Loucy (cell line): ENCODE data around the gene NUSAP1.
"Not testable (repeated sequence)": the region's sequence is repeated elsewhere in the genome, so short reads cannot be mapped to it uniquely, and the experiment has no call there.

Experiments
- H2AFZ ChIP-seq: fragments of 200-600 bp; sonication (generic); 2 replicates; pipeline ENCODE4 v1.6.0; 2016; ENCODE audit warnings: antibody characterized with exemption, mild to moderate bottlenecking, low read length, moderate library complexity
- H3F3A ChIP-seq: fragments of 200-600 bp; 2 replicates; pipeline ENCODE4 v1.6.0; 2016; ENCODE audit warnings: antibody characterized with exemption, low read depth, mild to moderate bottlenecking
- H3K27me3 ChIP-seq: fragments of 200-600 bp; sonication (generic); 2 replicates; pipeline ENCODE4 v1.6.1; 2014; ENCODE audit warnings: low read length, mild to moderate bottlenecking; ENCODE audit not compliant: insufficient read depth, poor library complexity, severe bottlenecking
- H3K36me3 ChIP-seq: fragments of 200-600 bp; sonication (generic); 2 replicates; pipeline ENCODE4 v1.6.1; 2016; ENCODE audit warnings: low read length; ENCODE audit not compliant: insufficient read depth
- H3K4me1 ChIP-seq: fragments of 200-600 bp; sonication (generic); 2 replicates; pipeline ENCODE4 v1.5.1; 2014; ENCODE audit warnings: low read length, mild to moderate bottlenecking; ENCODE audit not compliant: insufficient read depth, poor library complexity, severe bottlenecking
- H3K4me2 ChIP-seq: fragments of 200-600 bp; sonication (generic); 2 replicates; pipeline ENCODE4 v1.6.0; 2014; ENCODE audit warnings: antibody characterized with exemption, low read length, low read depth, mild to moderate bottlenecking; ENCODE audit not compliant: poor library complexity, severe bottlenecking
- H3K4me3 ChIP-seq: fragments of 200-600 bp; sonication (generic); 2 replicates; pipeline ENCODE4 v1.5.1; 2014; ENCODE audit warnings: low read length, mild to moderate bottlenecking, mixed read lengths; ENCODE audit not compliant: poor library complexity, severe bottlenecking
- H3K79me2 ChIP-seq: fragments of 200-600 bp; sonication (generic); 2 replicates; pipeline ENCODE4 v1.6.1; 2014; ENCODE audit warnings: low read length; ENCODE audit not compliant: insufficient read depth
- H3K9ac ChIP-seq: fragments of 200-600 bp; sonication (generic); 2 replicates; pipeline ENCODE4 v1.6.0; 2014; ENCODE audit warnings: mild to moderate bottlenecking, low read depth, low read length, moderate library complexity; ENCODE audit not compliant: poor library complexity, severe bottlenecking
- H3K9me2 ChIP-seq: fragments of 200-600 bp; sonication (generic); replicated peaks from 2 replicates; pipeline ENCODE4 v1.6.1; 2016; ENCODE audit warnings: low read depth, low read length, mixed read lengths
- H3K9me3 ChIP-seq: fragments of 200-600 bp; sonication (generic); 2 replicates; pipeline ENCODE4 v1.6.1; 2014; ENCODE audit warnings: mild to moderate bottlenecking, antibody characterized with exemption, low read length, low read depth; ENCODE audit not compliant: insufficient read depth
- H4K20me1 ChIP-seq: fragments of 200-600 bp; sonication (generic); 2 replicates; pipeline ENCODE4 v1.6.0; 2014; ENCODE audit warnings: antibody characterized with exemption, low read length, mild to moderate bottlenecking; ENCODE audit not compliant: insufficient read depth, poor library complexity, severe bottlenecking
- EZH2phosphoT487 ChIP-seq: fragments of 200-600 bp; IDR thresholded peaks from 2 replicates; pipeline ENCODE4 v1.6.1; 2018; ENCODE audit warnings: antibody characterized with exemption, mild to moderate bottlenecking, moderate library complexity, borderline replicate concordance
- TF ChIP-seq, protein P1 (sequence below): fragments of 200-600 bp; sonication (generic); conservative IDR thresholded peaks from 2 replicates; pipeline ENCODE4 v1.5.1; 2014; ENCODE audit warnings: mild to moderate bottlenecking, antibody characterized with exemption, low read length

NUSAP1 gene

DNA sequence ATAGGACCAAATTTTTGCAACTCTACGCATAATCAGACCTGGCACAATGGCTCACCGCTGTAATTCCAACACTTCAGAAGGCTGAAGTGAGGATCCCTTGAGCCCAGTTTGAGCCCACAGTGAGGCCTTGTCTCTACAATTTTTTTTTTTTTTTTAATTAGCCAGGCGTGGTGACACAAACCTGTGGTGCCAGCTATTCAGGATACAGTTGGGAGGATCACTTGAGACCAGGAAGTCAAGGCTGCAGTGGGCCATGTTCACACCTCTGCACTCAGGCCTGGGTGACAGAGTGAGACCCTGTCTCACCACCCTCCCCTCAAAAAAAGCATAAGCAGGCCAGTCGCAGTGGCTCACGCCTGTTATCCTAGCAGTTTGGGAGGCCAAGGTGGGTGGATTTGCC, 25.0 kb upstream of the NUSAP1 start:
- peaks cover 14% of the 10 kb centered on the region for H3K4me1 ChIP-seq
- H4K20me1 ChIP-seq: no peaks in the 10 kb centered on the region
- no peak overlapping the region for H3K4me2 ChIP-seq
- H3F3A ChIP-seq: peaks cover 1% of the 10 kb centered on the region; the same call in 1 of the 2 replicates
- no peak overlapping the region for H2AFZ ChIP-seq
- H3K79me2 ChIP-seq: no peaks in the 10 kb centered on the region
- H3K27me3 ChIP-seq: no peaks in the 10 kb centered on the region
- peaks cover 21% of the 10 kb centered on the region; the same call in 1 of the 2 replicates for H3K36me3 ChIP-seq
- no peaks in the 10 kb centered on the region for H3K9me3 ChIP-seq
- TF ChIP-seq, protein P1, sequence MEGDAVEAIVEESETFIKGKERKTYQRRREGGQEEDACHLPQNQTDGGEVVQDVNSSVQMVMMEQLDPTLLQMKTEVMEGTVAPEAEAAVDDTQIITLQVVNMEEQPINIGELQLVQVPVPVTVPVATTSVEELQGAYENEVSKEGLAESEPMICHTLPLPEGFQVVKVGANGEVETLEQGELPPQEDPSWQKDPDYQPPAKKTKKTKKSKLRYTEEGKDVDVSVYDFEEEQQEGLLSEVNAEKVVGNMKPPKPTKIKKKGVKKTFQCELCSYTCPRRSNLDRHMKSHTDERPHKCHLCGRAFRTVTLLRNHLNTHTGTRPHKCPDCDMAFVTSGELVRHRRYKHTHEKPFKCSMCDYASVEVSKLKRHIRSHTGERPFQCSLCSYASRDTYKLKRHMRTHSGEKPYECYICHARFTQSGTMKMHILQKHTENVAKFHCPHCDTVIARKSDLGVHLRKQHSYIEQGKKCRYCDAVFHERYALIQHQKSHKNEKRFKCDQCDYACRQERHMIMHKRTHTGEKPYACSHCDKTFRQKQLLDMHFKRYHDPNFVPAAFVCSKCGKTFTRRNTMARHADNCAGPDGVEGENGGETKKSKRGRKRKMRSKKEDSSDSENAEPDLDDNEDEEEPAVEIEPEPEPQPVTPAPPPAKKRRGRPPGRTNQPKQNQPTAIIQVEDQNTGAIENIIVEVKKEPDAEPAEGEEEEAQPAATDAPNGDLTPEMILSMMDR: no peak
- TF ChIP-seq EZH2phosphoT487: no peak
- H3K9me2 ChIP-seq: no peaks in the 10 kb centered on the region
- H3K4me3 ChIP-seq: no peak overlapping the region
- H3K9ac ChIP-seq: no peak overlapping the region

DNA sequence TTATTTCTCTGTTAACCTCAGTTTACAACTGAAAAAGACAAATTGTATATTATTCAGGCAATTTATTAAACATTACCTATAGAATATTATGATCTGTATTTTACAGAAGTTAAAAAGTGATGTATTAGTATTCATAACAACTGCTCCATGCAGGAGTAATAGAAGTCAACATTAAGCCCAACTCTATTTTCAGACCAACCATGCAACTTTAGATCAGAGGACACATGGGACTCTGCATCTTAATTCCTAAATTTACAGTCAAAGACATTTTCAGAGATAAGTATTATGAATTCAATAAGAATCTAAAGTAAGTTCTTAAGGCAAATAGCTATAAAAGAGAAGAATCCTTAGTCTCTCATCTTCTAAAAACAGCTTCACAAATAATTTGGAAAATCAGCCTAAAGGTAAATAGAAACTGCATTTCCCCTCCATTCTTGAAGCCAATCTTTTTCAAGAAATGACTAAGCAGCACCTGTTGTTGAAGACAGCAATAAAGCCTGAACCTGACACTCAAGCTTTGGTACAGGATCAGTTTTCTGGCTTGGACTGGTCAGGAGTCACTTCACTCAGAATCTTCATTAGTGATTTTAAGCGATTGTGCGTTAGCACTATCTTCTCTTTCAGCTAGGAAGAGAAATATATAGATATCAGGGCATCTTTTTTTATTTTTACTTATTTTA, 23.3 kb upstream of the NUSAP1 start:
- no peak overlapping the region for H3K4me2 ChIP-seq
- H3K36me3 ChIP-seq: peaks cover 34% of the 10 kb centered on the region; the same call in 1 of the 2 replicates

DNA sequence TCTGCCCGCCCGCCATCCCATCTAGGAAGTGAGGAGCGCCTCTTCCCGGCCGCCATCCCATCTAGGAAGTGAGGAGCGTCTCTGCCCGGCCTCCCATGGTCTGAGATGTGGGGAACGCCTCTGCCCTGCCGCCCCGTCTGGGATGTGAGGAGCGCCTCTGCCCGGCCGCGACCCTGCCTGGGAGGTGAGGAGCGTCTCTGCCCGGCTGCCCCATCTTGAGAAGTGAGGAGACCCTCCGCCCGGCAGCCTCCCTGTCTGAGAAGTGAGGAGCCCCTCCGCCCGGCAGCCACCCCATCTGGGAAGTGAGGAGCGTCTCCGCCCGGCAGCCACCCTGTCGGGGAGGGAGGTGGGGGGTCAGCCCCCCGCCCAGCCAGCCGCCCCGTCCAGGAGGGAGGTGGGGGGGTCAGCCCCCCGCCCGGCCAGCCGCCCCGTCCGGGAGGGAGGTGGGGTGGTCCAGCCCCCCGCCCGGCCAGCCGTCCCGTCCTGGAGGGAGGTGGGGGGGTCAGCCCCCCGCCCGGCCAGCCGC, 11.8 kb upstream of the NUSAP1 start:
- not testable (repeated sequence) for H3K9me3 ChIP-seq, H3K27me3 ChIP-seq, H2AFZ ChIP-seq, H3K9ac ChIP-seq, H3K4me3 ChIP-seq, H3K4me2 ChIP-seq, H4K20me1 ChIP-seq, H3K4me1 ChIP-seq, H3K36me3 ChIP-seq, H3K9me2 ChIP-seq, H3F3A ChIP-seq
- peaks cover 18% of the 10 kb centered on the region; the same call in 1 of the 2 replicates for H3K79me2 ChIP-seq

More for the DNA sequence above, 23.3 kb upstream of the NUSAP1 start:
- Histone ChIP-seq H3K9ac (no peak overlapping the region), H3K9me3 (no peaks in the 10 kb centered on the region), H3K4me3 (no peak overlapping the region), H3K4me1 (peaks cover 12% of the 10 kb centered on the region), H3K27me3 (no peaks in the 10 kb centered on the region), H3K79me2 (no peaks in the 10 kb centered on the region), H2AFZ (no peak overlapping the region), H3F3A (no peaks in the 10 kb centered on the region; the same call in 1 of the 2 replicates), H4K20me1 (no peaks in the 10 kb centered on the region), H3K9me2 (no peaks in the 10 kb centered on the region)
- TF ChIP-seq, protein P1: no peak
- TF ChIP-seq EZH2phosphoT487: no peak
